Central memory CD4-positive, alpha-beta T cell (primary cell): ENCODE measurements around the gene CADPS2.
"Not testable (repeated sequence)": the region's sequence is repeated elsewhere in the genome, so short reads cannot be mapped to it uniquely, and the experiment has no call there.

Experiments used
- DNase-seq: peaks from one replicate; pipeline ENCODE4 v3.0.0; 2022

The CADPS2 gene

DNA sequence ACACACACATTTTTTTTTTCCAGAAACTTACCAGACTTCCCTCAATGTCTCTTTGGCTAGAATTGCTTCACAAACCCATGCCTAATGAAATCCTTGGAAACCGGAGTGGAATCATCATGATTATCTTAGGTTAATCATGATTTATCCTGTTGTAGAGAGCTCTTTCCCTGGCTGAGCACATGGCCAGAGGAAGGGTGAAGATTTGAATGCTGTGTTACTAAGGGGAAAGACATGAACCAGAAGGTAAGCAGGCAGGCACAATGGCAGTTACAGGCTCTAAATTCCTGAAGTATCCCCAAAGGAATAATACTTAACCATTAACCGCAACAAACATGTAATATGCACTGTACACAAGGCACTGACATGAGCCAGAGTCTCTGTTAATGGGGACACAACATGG is 179.4 kb downstream of the CADPS2 start:
- DNase-seq: no peak

DNA sequence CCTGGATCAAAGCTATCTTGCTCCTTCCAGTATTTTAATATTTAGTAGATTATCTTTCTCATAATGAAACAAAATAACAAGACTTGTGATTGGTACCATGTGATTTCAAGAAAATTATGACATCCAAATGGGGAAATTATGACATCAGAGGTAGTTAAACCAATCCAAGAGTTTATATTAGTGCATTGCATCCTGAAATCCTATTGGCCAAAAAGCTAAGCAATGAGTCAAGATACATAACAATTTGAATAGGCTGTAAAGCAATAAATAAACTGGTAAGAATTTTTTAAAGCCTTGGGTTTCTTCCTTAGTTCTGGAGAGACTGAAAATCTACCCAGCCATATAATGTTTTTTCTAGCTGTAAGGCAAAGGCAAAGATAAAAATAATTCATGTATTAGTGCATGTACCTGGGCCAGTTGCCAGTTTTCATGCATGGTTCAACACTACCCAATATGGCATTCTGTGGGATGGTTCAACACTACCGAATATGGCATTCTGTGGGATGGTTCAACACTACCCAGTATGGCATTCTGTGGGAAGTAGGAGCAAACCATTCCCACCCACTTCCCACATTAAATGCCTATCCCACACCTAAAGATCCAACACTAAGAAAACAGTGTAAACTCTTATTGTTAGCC is 183.3 kb downstream of the CADPS2 start, which contains the start of gene RNF148:
Gene RNF148 (minus strand): TSS at position 51 of the 639 bp plus-strand sequence. CDS start 172 bp downstream, outside the sequence.
- DNase-seq: no peak

DNA sequence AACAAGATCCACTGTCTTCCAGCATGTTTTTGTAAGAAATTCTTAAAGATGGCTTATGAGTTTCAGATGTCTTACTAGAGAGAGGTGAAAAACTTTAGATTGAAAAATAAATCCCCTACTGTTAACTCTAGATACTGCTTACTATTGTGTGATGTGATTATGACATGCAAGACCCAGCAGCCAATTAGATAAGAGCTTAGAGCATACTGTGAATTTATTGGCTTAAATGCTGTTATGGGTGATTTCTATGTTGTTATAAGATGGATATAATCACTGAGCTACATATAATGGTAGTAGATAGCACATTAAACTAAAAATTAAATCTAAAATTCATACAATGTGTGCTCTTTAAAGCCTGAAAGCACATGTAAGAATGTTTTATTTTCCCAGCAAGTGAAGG is 187.2 kb downstream of the CADPS2 start, which contains the start of gene RNF133:
Gene RNF133 (minus strand): TSS at position 101 of the 400 bp plus-strand sequence. CDS start 199 bp downstream, outside the sequence.
- DNase-seq: no peak

DNA sequence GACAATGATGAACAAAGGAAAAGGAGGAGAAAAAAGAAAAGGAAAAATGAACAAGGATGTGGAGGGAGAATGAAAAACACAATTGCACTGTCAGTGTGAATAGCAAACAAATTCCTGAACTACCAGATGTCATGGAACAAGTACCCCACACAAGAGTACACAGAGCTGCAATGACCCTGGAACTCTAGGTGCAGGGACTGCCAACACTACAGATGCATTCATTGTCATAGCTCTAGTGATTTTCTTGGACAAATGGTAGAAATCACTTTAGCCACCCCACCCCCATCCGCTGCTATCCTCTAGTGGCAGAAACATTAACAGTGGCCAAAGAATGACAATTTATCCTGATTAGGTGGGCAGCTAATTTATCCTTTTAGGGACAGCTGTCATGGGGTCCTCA is 190.4 kb downstream of the CADPS2 start:
- no peak for DNase-seq

GRCh38 chr7:122694697-122695096 is 191.6 kb downstream of the CADPS2 start:
- DNase-seq: no peak

DNA sequence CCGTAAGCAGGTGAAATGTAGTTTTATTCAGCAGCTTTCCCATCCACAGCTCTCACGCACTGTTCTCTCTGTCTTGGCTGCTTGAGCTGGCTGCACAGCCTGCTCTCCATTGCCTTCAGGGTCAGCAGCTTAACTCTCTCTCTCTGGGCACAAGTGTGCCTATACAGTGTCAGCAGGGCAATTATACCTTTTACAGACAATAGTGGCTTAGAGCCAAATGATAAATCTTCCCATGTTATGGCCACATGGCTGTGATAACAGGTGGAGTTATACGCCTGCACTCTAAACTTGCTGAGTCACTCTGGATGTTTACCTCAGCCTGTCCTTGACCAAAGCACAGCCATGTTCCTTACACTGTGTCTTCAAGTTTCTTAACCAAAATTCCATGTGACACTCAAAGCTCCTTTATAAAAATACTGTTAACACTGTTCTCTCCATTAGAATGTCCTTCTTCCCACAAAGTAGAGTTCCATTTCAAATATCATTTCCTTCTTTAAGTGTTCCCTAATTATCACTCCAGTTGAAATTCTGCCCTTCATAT is 193.4 kb downstream of the CADPS2 start:
- no peak for DNase-seq

- no peak for DNase-seq
Measured at GRCh38 chr7:122691569-122692235, 194.6 kb downstream of the CADPS2 start.

DNA sequence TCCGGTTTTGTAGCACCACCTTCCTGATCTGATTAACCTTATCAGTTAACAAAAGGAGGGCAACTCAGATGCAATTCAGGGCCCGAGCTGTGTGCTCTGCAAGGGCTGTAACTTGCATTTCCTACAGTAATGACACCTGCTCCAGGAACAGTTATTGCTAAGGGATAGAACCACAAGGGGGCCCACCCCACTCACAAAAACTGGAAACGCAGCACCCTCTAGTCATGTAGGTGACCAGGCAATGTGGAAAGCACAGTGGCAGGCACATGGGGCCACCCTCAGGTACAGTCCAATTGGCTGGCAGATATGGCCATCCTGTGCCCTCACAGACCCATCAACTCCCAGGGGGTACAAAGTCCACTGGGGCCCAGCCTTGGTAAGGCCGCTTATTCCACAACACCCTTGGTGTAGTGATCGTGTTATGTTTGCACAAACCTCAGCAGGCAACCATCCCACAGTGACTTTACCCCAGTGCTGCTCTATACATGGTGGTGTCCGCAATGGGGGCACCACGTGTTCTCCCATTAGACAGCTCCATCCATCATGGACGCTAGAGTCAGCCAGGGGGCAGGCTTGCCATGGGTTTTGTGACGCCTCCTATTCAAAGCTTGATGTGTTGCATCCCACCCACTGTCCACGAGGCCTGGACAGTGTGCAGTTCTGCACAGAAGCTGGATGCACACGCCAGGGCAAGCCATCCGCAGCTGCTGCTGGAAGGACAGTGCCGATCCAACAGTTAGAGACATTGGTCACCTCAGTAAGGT is 196.7 kb downstream of the CADPS2 start:
- no peak for DNase-seq

DNA sequence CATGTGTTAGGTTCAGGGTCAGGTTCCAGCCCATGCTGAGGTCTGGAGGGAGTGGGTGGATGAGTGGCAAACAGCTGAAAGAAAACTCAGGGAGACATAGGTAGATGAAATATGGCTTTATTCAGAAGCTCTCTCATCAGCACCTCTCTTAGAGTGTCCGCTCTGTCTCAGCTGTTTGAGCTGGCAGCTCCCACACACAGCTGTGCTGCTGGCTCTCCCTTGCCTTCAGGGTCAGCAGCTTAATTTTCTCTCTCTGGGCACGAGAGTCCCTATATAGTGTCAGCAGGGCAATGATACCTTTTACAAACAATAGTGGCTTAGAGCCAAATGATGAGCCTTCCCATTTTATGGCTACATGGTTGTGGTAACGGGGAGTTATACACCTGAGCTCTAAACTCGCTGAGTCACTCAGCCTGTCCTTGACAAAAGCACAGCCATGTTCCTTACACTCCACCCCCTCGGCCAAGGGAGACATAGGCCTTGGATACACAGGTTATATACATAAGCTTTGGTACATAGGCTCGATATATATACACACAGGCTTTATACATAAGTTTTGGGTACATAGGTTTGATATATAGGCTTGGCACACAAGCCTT is 197.8 kb downstream of the CADPS2 start:
- DNase-seq: no peak

- DNase-seq: no peak
Measured at GRCh38 chr7:122686360-122686878, 199.8 kb downstream of the CADPS2 start.

- DNase-seq: no peak
Measured at GRCh38 chr7:122684504-122684903, 201.8 kb downstream of the CADPS2 start.

GRCh38 chr7:122682815-122683550 is 203.3 kb downstream of the CADPS2 start:
- no peak for DNase-seq

DNA sequence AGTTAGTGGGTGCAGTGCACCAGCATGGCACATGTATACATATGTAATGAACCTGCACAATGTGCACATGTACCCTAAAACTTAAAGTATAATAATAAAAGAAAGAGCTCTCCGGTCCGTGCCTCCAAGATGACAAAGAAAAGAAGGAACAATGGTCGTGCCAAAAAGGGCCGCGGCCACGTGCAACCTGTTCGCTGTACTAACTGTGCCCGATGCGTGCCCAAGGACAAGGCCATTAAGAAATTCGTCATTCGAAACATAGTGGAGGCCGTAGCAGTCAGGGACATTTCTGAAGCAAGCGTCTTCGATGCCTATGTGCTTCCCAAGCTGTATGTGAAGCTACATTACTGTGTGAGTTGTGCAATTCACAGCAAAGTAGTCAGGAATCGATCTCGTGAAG is 205.1 kb downstream of the CADPS2 start:
- not testable (repeated sequence) for DNase-seq

DNA sequence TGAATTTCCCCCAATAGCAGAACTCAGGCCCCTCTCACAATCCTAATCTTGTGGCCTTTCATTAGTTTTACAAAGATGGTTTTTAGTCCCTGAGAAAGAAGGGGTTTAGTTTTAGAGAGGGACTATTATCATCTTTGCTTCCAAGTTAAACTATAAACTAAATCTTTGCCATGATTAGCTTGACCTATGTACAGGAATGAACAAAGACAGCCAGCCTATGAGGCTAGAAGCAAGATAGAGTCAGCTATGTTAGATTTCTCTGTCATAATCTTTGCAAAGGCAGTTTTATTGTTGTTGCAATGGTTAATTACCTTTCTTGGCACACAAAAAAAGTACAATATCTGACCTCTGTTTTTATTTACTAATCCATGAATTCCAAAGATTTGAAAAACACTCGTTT is 206.4 kb downstream of the CADPS2 start:
- DNase-seq: no peak

DNA sequence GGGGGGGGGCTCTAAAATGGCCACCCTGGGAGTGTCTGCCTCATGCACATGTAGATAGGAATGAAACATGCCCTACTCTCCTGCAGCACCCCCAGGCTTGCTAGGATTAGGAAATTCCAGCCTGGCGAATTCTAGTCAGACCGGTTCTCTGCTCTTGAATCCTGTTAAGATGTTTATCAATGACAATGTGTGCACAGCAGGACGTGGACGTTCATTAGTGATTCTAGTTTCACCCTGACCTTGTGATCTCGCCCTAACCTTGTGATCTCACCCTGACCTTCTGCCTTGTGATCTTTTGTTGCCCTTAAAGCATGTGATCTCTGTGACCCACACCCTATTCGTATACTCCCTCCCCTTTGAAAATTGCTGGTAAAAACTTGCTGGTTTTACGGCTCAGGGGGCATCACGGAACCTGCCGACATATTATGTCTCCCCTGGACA is 207.0 kb downstream of the CADPS2 start:
- DNase-seq: not testable (repeated sequence)

- no peak for DNase-seq
Measured at GRCh38 chr7:122677149-122677548, 209.1 kb downstream of the CADPS2 start.

DNA sequence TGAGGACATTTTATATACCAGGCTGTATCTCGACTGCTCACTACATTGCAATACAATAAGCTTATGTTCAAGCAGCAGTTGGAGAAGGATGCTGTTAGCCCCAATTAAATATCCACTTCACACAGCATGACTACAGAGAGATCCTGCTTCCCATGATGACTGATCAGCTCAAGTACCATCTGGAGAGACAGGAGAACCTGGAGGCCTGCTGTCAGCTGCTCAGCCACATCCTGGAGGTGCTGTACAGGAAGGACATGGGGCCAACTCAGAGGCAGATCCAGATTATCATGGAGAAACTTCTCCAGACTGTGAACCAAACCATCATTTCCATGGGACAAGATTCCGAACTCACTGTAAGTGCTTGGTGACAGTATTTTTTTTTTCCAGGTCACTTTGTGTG is 209.8 kb downstream of the CADPS2 start:
- DNase-seq: no peak

- DNase-seq: no peak
Measured at GRCh38 chr7:122675621-122676020, 210.6 kb downstream of the CADPS2 start.

- no peak for DNase-seq
Measured at GRCh38 chr7:122675011-122675410, 211.2 kb downstream of the CADPS2 start.

GRCh38 chr7:122674502-122674901 is 211.8 kb downstream of the CADPS2 start:
- DNase-seq: no peak

- DNase-seq: no peak
Measured at GRCh38 chr7:122673951-122674350, 212.3 kb downstream of the CADPS2 start.

DNA sequence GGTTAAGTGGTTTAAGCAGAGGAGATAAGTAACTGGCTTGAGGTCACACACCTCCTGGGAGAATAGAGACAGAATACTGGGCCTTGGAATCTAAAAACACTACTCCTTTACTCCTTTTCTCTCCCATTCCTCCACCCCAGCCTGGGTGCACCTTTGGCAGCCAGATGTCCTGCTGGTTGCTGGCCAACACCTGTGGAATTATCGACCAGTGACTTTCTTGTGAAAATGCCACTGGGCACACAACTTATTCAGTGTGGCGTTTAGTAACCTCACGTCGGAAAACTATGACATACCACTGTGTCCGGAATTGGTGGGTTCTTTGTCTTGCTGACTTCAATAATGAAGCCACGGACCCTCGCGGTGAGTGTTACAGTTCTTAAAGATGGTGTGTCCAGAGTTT is 213.7 kb downstream of the CADPS2 start:
- DNase-seq: no peak
